Activated CD4-positive, alpha-beta T cell treated with anti-CD3 and anti-CD28 coated beads, Interleukin-2, amount 10 ng/mL, durations not matched to agents 24 days and 14 days (primary cell): Measurements from ENCODE around the gene DGKG. TPM values are rescaled to one million over a fixed set of nuclear protein-coding genes. Genes with fewer than 3 reads are reported as not detected.

Experiments used
- DNase-seq: peaks from one replicate; pipeline ENCODE4 v3.0.0; 2022
- H3K27ac Mint-ChIP-seq: one replicate; pipeline ENCODE4 v1.8.0; 2022; ENCODE audit warnings: mild to moderate bottlenecking, mixed read lengths
- H3K27me3 Mint-ChIP-seq: one replicate; pipeline ENCODE4 v1.8.0; 2022; ENCODE audit warnings: mixed read lengths
- H3K36me3 Mint-ChIP-seq: one replicate; pipeline ENCODE4 v1.8.0; 2022; ENCODE audit warnings: low read depth, mild to moderate bottlenecking, mixed read lengths
- H3K4me1 Mint-ChIP-seq: one replicate; pipeline ENCODE4 v1.8.0; 2021; ENCODE audit warnings: mixed read lengths
- H3K4me3 Mint-ChIP-seq: one replicate; pipeline ENCODE4 v1.8.0; 2022; ENCODE audit warnings: mild to moderate bottlenecking, moderate library complexity, mixed read lengths
- H3K9me3 Mint-ChIP-seq: one replicate; pipeline ENCODE4 v1.8.0; 2021; ENCODE audit warnings: mixed read lengths
- intact Hi-C: fragments of 100-400 bp; cut with micrococcal nuclease; formaldehyde crosslinking; loops from one replicate; pipeline ENCODE4 v1.15.1; 2023
- total RNA-seq: library from RNA; stranded (reverse); gene quantifications from 2 replicates; pipeline ENCODE4 v1.2.3, GENCODE V29; 2022

DGKG gene
- total RNA-seq, 1 donor from 2014 or later: 0.28 TPM

DNA sequence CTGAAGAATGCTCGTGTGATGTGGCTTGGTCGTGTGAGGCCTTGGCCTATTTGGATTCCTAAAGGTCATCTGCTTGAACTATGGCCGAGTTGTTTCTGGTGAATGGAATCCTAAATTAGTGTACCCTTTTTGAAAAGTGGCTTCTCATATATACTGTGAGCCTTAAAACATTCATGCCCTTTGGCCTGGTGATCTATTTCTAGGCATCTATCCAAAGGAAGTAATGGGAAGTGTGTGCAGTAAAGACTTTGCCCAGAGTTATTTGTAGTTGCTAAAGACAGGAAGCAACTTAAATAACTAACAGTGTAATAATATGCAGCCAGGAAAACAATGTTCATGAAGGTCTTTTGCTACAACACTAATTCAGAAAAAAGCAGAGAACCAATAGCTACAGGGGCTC, 3.0 kb downstream of the DGKG start:
- DNase-seq: no peak
- Mint-ChIP-seq H3K4me1 (peaks cover 3% of the 10 kb centered on the region), H3K36me3 (no peaks in the 10 kb centered on the region), H3K27me3 (peaks cover 52% of the 10 kb centered on the region), H3K9me3 (no peaks in the 10 kb centered on the region), H3K27ac (no peak overlapping the region), H3K4me3 (no peak overlapping the region)
- intact Hi-C loops: loop anchor here (10.0 kb wide), 1 partner anchor 254 kb away; the partner anchor contains the start of gene ETV5

DNA sequence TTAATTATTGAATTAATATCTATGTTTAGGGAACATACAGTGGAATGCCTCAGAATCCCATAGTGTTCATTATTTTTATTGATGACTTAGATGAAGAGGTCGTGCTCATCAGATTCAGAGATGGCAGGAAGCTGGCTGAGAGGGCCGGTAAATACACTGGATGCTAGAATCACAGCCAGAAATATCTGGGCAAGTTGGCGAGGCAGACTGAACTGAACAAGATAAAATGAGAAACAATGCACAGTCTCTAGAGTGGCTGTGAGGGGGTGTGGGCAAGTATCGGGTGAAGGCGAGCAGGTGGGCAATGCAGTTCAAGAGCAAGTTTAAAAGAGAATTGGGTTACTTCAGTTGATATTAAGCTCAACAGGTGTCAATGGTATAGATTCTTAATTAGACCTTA, 5.9 kb downstream of the DGKG start:
- H3K4me1 Mint-ChIP-seq: no peaks in the 10 kb centered on the region
- peaks cover 37% of the 10 kb centered on the region for H3K27me3 Mint-ChIP-seq

DNA sequence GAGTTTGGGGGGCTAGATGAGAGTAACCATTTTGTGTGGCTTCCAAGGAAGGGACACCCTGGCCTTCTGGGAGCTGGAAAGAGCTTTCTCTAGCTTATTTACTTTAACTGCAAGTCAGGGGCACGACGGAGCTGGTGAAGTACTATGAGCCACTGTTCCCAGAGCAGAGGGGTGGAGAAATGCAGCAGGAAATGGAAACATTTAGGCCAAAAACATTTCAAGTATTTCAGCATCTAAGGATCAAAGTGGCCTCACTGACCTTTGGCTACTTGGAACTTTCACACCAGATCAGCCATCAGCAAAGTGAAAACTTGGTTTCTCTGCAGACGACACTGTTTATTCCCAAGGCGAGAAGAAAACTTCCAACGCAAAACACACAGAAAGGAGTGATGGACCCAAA, 7.9 kb downstream of the DGKG start:
- intact Hi-C loops: loop anchor here (10.0 kb wide), 1 partner anchor 249 kb away; the partner anchor contains the start of gene ETV5
- Mint-ChIP-seq H3K9me3 (no peaks in the 10 kb centered on the region), H3K27ac (no peak overlapping the region), H3K4me1 (no peaks in the 10 kb centered on the region), H3K27me3 (peaks cover 20% of the 10 kb centered on the region), H3K4me3 (no peak overlapping the region), H3K36me3 (no peaks in the 10 kb centered on the region)
- no peak for DNase-seq

More for the DNA sequence above, 5.9 kb downstream of the DGKG start:
- Mint-ChIP-seq H3K27ac (no peak overlapping the region), H3K4me3 (no peak overlapping the region), H3K9me3 (no peaks in the 10 kb centered on the region), H3K36me3 (no peaks in the 10 kb centered on the region)
- intact Hi-C loops: loop anchor here (10.0 kb wide), 1 partner anchor 251 kb away; the partner anchor contains the start of gene ETV5
- no peak for DNase-seq

DNA sequence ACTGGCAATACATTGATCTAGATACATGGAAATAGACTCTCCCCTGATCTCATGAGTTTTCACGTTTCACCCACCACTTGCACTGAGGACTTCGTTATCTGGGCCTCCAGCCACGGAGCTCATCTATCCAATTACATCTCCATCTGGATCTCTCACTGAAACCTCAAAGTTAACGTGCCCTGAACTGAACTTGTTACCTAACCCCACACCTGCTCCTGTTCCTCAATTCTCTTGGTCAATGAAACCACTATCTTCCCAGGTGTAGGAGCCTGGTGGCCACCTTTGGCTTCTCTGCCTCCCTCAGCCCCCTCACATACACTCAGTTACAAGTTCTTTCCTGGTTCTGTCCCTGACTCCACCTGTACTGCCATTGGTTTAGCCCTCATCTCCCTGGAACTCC, 9.7 kb downstream of the DGKG start:
- no peak overlapping the region for H3K4me3 Mint-ChIP-seq
- no peaks in the 10 kb centered on the region for H3K36me3 Mint-ChIP-seq
- intact Hi-C loops: loop anchor here (10.0 kb wide), 1 partner anchor 248 kb away; the partner anchor contains the start of gene ETV5
- DNase-seq: no peak
- no peaks in the 10 kb centered on the region for H3K9me3 Mint-ChIP-seq
- H3K4me1 Mint-ChIP-seq: no peaks in the 10 kb centered on the region
- no peak overlapping the region for H3K27ac Mint-ChIP-seq
- peaks cover 14% of the 10 kb centered on the region for H3K27me3 Mint-ChIP-seq

DNA sequence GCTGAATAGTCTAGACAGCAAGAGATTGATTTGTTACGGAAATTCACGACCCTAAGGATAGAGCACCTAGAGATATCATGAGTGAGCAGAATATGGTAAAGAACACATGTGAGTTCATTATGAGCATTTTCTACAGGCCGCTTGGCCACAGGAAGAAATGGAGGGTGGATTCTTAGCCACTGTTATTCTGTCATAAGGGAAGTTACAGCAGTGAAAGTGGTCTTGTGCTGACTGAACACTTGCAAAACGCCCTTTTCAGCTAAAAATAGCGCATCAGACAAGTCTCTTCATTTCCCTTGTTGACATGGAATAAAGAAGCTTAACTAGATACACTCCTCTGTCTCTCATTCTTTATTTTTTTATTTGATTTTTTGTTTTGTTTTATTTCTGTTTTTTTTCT, 19.8 kb downstream of the DGKG start:
- intact Hi-C loops: no loop called here
- H3K4me3 Mint-ChIP-seq: no peak overlapping the region
- H3K4me1 Mint-ChIP-seq: peaks cover 2% of the 10 kb centered on the region
- no peak for DNase-seq
- peaks cover 8% of the 10 kb centered on the region for H3K9me3 Mint-ChIP-seq
- no peaks in the 10 kb centered on the region for H3K36me3 Mint-ChIP-seq
- no peak overlapping the region for H3K27ac Mint-ChIP-seq
- H3K27me3 Mint-ChIP-seq: peaks cover 9% of the 10 kb centered on the region

DNA sequence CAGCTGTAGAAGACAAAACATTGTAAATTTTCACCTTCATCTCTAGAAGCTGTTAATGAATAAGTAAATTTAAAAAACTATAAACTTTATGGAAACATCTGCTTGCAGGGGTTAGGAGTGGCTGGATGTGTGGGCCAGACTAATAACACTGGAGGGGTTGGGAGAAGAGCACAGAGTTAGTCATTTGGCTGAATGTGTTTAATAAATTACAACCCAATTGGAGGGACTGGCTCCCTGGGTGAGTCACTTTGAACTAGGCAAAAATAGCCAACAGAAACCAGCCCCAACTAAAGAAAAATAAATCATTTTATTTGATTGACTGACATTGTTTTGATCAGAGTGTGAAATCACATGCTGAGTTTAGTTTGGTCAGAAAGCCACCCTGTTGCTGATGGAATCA, 21.8 kb downstream of the DGKG start:
- no peak overlapping the region for H3K4me3 Mint-ChIP-seq
- DNase-seq: no peak
- H3K27me3 Mint-ChIP-seq: peaks cover 19% of the 10 kb centered on the region
- no peaks in the 10 kb centered on the region for H3K36me3 Mint-ChIP-seq
- H3K27ac Mint-ChIP-seq: no peak overlapping the region
- H3K4me1 Mint-ChIP-seq: peaks cover 2% of the 10 kb centered on the region
- intact Hi-C loops: no loop called here
- H3K9me3 Mint-ChIP-seq: peaks cover 8% of the 10 kb centered on the region

DNA sequence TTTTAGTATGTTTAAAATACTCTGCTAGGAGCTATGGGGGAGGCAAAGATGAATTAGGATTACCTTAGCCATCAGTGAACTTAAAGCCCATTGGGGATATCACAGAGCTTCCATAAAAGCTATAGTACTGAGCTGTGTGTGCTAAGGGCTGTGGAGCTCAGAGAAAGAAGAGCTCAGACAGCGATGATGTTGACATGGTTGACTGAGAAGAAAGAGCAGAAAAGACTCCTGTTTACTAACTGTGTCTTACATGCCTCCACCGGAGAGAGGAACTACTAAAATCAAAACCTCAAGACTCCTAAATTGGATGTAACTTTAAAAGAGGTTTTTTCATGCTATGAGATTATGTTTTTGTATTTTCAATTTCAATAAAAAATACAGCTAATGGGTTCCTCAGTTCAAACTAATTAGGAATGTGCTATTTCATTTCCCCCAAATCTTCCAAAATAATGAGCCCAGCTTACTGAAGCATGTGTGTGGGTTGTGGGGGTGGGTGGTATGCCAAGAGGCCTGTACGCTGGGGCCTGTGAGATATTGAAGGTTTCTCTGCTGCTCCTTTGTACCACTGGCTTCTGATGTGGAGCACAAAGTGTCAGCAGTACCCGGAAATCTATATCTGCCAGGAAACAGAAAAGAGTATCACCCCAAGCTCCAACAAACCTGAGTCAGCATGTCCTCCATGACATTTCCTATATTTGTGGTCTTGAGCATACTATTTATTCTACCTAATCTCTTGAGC, 22.7 kb downstream of the DGKG start:
- H3K27me3 Mint-ChIP-seq: peaks cover 19% of the 10 kb centered on the region
- no peak overlapping the region for H3K4me3 Mint-ChIP-seq
- H3K36me3 Mint-ChIP-seq: no peaks in the 10 kb centered on the region
- no peak for DNase-seq
- H3K4me1 Mint-ChIP-seq: peaks cover 2% of the 10 kb centered on the region
- intact Hi-C loops: no loop called here
- peaks cover 8% of the 10 kb centered on the region for H3K9me3 Mint-ChIP-seq
- no peak overlapping the region for H3K27ac Mint-ChIP-seq

DNA sequence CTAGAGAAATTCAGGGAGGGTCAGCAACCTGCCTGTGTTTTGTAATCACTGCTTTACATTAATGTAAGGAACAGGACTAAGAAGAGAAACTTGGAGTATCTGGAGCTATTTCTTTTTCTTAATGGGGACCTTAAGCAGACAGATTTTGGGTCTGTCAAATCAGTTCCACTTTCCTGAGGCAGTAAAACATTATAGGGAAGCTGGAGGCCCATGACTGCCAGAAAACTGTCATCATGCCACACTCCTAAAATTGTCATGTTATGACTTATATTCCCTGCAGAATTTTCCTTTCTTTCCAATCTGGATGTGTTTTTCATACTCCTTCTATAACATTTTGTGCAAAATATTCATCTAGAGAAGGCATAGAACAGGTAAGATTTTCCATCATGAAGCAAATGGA, 28.8 kb downstream of the DGKG start:
- Mint-ChIP-seq H3K9me3 (no peaks in the 10 kb centered on the region), H3K4me1 (no peaks in the 10 kb centered on the region), H3K27ac (no peak overlapping the region), H3K36me3 (no peaks in the 10 kb centered on the region), H3K4me3 (no peak overlapping the region), H3K27me3 (peaks cover 30% of the 10 kb centered on the region)
- intact Hi-C loops: no loop called here
- DNase-seq: no peak

DNA sequence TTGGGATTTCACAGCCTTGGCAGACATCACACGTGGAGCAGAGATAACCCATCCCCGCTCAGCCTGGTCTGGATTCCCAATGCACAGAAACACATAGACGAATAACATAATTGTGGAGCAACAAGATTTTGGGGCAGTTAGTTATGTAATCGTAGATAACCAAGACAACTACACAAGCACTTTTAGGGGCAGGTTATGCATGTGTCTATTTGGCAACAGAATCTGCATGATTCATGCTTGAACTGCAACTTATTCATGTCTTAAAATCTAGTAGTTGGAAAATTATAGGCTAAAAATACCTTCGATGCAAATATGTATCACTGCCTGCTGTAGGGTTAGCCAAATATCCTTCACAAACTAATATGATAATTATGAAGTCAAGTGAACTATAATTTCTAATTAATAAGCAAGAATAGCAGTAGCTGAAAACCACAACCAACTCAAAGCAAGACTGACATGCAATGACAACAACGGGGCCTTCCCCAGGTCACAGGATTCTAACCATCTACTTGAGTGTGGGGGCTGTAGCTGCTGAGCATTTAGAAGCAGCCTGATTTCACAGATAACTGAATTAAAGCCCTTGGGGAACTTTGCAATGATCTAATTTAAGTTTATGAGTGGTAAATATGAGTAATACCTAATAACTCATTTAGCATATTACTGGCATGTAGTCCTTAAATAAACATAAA, 31.1 kb downstream of the DGKG start:
- no peaks in the 10 kb centered on the region for H3K36me3 Mint-ChIP-seq
- no peak for DNase-seq
- no peaks in the 10 kb centered on the region for H3K4me1 Mint-ChIP-seq
- no peaks in the 10 kb centered on the region for H3K9me3 Mint-ChIP-seq
- intact Hi-C loops: no loop called here
- peaks cover 28% of the 10 kb centered on the region for H3K27me3 Mint-ChIP-seq
- no peak overlapping the region for H3K4me3 Mint-ChIP-seq
- H3K27ac Mint-ChIP-seq: no peak overlapping the region

DNA sequence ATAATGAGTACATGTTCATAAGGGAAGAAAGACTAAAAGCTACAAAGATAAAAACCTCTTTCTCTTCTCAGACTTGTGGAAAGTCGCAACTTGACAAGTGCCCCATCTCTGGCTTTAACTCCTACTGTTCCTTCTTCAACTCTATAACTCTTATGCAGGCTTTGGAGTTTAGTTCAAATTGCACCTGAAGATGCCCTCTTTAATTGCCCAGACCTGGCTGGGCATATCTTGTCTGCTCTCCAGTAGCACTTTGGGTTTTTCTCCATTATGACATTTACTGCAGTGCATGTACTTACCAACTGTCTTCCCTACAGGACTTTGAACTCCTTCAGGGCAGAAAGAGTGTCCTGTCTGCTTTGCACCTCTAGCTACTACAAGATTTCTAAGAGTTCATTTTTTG, 32.4 kb downstream of the DGKG start:
- DNase-seq: no peak
- Mint-ChIP-seq H3K27ac (no peak overlapping the region), H3K36me3 (no peaks in the 10 kb centered on the region), H3K9me3 (no peaks in the 10 kb centered on the region), H3K27me3 (peaks cover 31% of the 10 kb centered on the region), H3K4me1 (no peaks in the 10 kb centered on the region), H3K4me3 (no peak overlapping the region)
- intact Hi-C loops: no loop called here

DNA sequence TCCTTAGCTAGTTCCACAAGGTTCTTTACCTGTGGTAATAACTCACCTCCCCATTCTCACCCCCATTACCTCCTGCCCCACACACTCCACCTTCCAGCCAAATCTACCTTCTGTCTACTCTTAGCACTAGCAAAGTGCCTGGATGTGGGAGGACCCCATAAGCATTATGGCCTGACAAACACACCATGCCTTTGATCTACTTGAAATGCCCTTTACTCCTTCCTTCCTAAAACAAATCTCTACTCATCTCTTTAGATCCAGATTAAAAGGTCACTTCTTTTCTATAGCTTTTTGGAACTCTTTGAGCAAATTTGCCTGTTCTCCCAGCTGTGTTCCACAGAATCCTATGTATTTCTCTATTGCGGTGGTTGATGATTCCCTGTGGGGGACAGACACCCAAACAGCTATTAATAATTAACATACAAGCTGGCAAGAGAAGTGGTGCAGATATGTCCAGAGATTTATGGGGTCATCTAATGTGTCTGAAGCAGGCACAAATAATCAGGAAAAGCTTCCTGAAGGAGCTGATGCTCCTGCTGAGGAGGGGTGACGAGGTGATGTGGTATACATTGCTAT, 34.0 kb downstream of the DGKG start:
- no peak overlapping the region for H3K4me3 Mint-ChIP-seq

DNA sequence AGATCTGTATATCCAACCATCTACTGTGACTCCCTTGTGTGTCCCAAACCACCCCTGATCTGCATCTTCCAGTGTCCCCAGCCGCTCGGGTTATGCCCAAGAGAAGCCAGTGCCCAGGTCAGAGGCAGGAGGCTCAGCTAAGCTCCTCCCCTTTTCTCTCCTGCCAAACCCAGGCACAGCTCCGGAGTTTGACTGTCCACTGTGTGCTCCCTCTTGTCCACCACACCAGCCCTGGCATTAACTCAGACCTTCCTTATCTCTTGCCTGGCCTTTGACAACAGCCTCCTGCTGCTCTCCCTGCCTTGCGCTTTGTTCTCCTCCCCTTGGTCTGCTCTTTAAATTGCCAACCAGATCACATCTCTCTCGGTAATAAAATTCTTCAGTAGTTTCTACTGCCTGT, 39.3 kb downstream of the DGKG start:
- no peaks in the 10 kb centered on the region for H3K4me1 Mint-ChIP-seq
- H3K27ac Mint-ChIP-seq: no peak overlapping the region
- no peaks in the 10 kb centered on the region for H3K9me3 Mint-ChIP-seq
- no peaks in the 10 kb centered on the region for H3K36me3 Mint-ChIP-seq
- H3K4me3 Mint-ChIP-seq: no peak overlapping the region
- H3K27me3 Mint-ChIP-seq: peaks cover 9% of the 10 kb centered on the region
- intact Hi-C loops: no loop called here
- no peak for DNase-seq

More for the DNA sequence above, 34.0 kb downstream of the DGKG start:
- Mint-ChIP-seq H3K27ac (no peak overlapping the region), H3K36me3 (no peaks in the 10 kb centered on the region), H3K27me3 (peaks cover 26% of the 10 kb centered on the region), H3K9me3 (no peaks in the 10 kb centered on the region), H3K4me1 (no peaks in the 10 kb centered on the region)
- no peak for DNase-seq
- intact Hi-C loops: no loop called here

DNA sequence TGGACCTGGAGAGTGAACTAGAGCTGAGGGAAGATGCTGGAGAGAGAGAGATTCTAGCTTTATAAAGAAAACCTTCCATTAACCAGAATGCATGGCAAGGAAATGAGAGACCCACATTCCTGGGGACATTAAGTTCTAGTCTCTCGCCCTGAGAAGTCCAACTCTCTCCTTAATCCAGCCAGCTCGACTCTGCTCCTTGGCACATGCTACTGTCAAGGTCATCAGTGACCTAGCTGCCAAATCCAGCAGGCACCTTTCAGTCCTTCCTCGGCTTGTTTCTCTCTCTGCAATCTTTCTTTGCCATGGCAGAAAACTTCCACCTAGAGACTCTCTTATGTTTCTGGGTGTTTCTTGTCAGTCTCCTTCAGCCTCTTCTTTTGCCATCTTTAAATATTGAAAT, 40.3 kb downstream of the DGKG start:
- intact Hi-C loops: no loop called here
- Mint-ChIP-seq H3K4me1 (no peaks in the 10 kb centered on the region), H3K9me3 (no peaks in the 10 kb centered on the region), H3K4me3 (no peak overlapping the region), H3K27me3 (peaks cover 6% of the 10 kb centered on the region), H3K36me3 (no peaks in the 10 kb centered on the region), H3K27ac (no peak overlapping the region)
- no peak for DNase-seq

DNA sequence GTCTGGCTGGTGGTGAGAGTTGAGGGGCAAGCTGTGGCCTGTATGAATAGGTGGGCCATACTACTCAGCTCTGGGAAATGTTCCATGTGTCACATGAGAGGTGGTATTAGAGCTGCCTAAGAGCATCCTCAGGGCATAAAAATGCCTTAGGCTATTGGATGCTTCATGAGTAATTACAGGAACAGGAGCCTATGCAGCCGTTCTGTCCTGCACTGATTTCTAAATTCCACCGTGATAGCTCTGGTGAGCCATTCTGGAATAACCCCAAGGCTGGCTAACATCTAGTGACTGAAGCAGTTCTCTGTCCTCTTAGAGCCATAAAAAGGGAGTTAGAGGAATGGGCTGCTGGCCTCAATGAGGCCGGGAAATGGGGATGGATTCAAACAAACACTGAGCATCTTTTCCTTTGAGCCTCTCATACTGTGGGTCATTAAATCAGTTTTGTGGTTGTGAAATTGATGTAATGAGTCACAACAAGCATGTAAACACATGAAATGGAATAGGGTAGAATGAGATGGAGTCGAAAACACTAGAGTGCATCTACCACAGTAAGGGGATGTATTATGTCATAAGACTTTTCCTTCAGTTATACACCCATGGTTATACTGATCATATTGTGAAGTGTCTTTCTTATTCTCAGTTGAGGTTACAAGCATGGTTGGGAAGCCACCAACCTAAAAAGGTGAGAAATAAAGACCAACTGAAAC, 41.0 kb downstream of the DGKG start:
- no peak overlapping the region for H3K27ac Mint-ChIP-seq
- no peaks in the 10 kb centered on the region for H3K36me3 Mint-ChIP-seq
- DNase-seq: no peak
- peaks cover 3% of the 10 kb centered on the region for H3K27me3 Mint-ChIP-seq
- H3K4me3 Mint-ChIP-seq: no peak overlapping the region
- H3K9me3 Mint-ChIP-seq: no peaks in the 10 kb centered on the region
- intact Hi-C loops: no loop called here
- no peaks in the 10 kb centered on the region for H3K4me1 Mint-ChIP-seq
